Mammary epithelial cell (primary cell): ENCODE measurements around the gene CLTC.

ENCODE experiments used
- EZH2 ChIP-seq: IDR thresholded peaks from 2 replicates; pipeline ENCODE4 v1.6.1; 2012; ENCODE audit warnings: low read length, inconsistent platforms, borderline replicate concordance
- TF ChIP-seq, protein P1 (sequence below), 2 donors: IDR thresholded peaks in 1 of 2; conservative IDR thresholded peaks in 1 of 2; 2 replicates each; pipeline ENCODE4 v1.5.1; 2011 to 2012; ENCODE audit warnings: inconsistent platforms in 2 of 2, low read length in 2 of 2, mild to moderate bottlenecking in 2 of 2, control low read depth in 1 of 2, low read depth in 1 of 2; ENCODE audit not compliant: insufficient read depth in 1 of 2; ENCODE audit errors: extremely low read depth in 1 of 2

DNA sequence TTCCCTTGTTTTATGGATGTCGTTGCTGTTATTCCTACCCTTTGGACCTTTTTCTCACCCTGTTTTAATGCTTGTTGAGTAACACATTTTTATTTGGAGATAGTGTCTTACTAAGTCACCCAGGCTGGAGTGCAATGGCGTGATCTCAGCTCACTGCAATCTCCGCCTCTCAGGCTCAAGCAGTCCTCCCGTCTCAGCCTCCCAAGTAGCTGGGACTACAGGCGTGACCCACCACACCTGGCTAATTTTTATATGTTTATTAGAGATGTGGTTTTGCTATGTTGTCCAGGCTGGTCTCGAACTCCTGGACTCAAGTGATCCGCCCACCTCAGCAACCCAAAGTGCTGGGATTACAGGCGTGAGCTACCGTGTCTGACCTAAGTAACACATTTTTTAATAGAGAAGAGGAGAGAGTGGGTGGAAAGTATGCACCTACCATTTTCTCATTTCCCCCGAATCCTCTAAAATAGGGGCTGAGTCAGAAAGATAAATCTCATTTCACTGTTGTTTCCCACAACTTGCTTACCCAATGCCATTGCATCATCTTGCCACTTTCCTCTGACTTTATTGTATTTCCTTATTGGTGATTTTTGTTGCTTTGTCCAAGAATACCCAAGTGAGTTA, 47.3 kb upstream of the CLTC start:
- TF ChIP-seq, protein P1, sequence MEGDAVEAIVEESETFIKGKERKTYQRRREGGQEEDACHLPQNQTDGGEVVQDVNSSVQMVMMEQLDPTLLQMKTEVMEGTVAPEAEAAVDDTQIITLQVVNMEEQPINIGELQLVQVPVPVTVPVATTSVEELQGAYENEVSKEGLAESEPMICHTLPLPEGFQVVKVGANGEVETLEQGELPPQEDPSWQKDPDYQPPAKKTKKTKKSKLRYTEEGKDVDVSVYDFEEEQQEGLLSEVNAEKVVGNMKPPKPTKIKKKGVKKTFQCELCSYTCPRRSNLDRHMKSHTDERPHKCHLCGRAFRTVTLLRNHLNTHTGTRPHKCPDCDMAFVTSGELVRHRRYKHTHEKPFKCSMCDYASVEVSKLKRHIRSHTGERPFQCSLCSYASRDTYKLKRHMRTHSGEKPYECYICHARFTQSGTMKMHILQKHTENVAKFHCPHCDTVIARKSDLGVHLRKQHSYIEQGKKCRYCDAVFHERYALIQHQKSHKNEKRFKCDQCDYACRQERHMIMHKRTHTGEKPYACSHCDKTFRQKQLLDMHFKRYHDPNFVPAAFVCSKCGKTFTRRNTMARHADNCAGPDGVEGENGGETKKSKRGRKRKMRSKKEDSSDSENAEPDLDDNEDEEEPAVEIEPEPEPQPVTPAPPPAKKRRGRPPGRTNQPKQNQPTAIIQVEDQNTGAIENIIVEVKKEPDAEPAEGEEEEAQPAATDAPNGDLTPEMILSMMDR (conservative IDR thresholded peaks at IDR 0.05 in 1 of 2, IDR thresholded peaks at IDR 0.05 in 1 of 2; ENCODE audit: extremely low read depth in 1 of 2, insufficient read depth in 1 of 2, low read depth in 1 of 2, low read length in 2 of 2), result no peak
- no peak for TF ChIP-seq EZH2
